Adrenal gland (tissue), 5 donors: ENCODE results near the gene DNAH11.

Source experiments
- POLR2A ChIP-seq, 2 donors: fragments of 450-650 bp; IDR thresholded peaks; one replicate each; pipeline ENCODE4 v1.6.1; 2017; ENCODE audit warnings: antibody characterized with exemption in 2 of 2, mild to moderate bottlenecking in 2 of 2, moderate library complexity in 1 of 2
- TF ChIP-seq, protein P1 (sequence below), 6 experiments: fragments of 450-650 bp in 4 of 6; fragments of 200-600 bp in 2 of 6; sonication (generic) in 1 of 6; IDR thresholded peaks; 1 replicate in 5 of 6; 2 replicates in 1 of 6; pipeline versions ENCODE4 v1.5.1 to v1.8.0; 2016 to 2021; ENCODE audit warnings: antibody characterized with exemption in 6 of 6, mild to moderate bottlenecking in 2 of 6, moderate library complexity in 1 of 6
- donor health status: DM: no; HTN: no; CAD: no.

DNA sequence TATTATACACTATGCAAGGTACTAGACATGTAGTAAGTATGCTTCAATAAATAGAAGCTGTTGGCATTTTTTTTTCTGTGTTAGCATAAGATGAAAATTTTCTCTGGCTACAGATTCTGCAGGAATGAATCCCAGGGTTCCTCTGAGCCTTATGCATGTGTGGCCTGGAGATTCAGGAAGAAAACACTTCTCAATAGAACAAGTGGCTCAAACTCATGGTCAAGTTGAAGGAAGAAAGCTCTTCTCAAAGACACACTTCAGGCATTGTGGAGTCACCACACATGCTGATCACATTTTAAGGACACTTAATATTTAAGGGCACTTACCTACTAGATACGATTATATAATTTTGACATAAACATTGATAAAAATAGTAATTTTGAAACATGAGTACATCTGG is 19.5 kb downstream of the DNAH11 start:
- TF ChIP-seq, protein P1, sequence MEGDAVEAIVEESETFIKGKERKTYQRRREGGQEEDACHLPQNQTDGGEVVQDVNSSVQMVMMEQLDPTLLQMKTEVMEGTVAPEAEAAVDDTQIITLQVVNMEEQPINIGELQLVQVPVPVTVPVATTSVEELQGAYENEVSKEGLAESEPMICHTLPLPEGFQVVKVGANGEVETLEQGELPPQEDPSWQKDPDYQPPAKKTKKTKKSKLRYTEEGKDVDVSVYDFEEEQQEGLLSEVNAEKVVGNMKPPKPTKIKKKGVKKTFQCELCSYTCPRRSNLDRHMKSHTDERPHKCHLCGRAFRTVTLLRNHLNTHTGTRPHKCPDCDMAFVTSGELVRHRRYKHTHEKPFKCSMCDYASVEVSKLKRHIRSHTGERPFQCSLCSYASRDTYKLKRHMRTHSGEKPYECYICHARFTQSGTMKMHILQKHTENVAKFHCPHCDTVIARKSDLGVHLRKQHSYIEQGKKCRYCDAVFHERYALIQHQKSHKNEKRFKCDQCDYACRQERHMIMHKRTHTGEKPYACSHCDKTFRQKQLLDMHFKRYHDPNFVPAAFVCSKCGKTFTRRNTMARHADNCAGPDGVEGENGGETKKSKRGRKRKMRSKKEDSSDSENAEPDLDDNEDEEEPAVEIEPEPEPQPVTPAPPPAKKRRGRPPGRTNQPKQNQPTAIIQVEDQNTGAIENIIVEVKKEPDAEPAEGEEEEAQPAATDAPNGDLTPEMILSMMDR (IDR thresholded peaks at IDR 0.05) = no peak
- no peak for TF ChIP-seq POLR2A (IDR thresholded peaks at IDR 0.05)
